GM18873 (cell line): Measurements from ENCODE around the gene IMP3.
"Not testable (repeated sequence)": the region's sequence is repeated elsewhere in the genome, so short reads cannot be mapped to it uniquely, and the experiment has no call there.

Source experiments
- ATAC-seq: cut with Tn5 transposase; IDR thresholded peaks from one replicate; pipeline ENCODE4 v1.9.1; 2021; ENCODE audit warnings: mild to moderate bottlenecking, moderate library complexity, moderate number of reproducible peaks; ENCODE audit not compliant: unreplicated experiment, low FRiP score

Gene IMP3, protein sequence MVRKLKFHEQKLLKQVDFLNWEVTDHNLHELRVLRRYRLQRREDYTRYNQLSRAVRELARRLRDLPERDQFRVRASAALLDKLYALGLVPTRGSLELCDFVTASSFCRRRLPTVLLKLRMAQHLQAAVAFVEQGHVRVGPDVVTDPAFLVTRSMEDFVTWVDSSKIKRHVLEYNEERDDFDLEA

GRCh38 chr15:75639709-75640482 is at the start of gene IMP3:
IMP3 (minus strand) TSS chr15:75640224; CDS start chr15:75640168, 56 bp downstream.
- ATAC-seq: peak; percentile 88

GRCh38 chr15:75689429-75689828 is 49.4 kb upstream of the IMP3 start:
- not testable (repeated sequence) for ATAC-seq

DNA sequence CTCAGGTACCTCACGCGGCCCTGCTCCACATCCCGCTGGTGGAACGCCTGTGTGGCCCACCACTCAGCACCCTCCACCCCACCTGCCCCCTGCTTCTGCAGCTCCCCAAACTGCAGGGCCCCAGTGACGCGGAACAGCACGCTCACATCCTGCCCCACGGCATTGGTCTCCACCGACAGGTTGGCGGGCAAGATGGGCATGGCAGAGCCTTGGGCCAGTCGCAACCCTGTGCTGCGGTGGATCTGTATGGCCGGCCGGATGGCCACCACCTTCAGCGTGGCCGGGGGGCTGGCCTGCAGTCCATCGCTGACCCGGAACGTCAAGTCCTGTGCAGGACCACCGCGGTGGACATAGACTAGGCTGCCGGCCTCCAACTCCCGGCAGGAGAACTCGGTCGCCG is 48.8 kb upstream of the IMP3 start:
- ATAC-seq: no peak

- ATAC-seq: no peak
Measured at GRCh38 chr15:75688278-75688557, 48.2 kb upstream of the IMP3 start.

- no peak for ATAC-seq
Measured at GRCh38 chr15:75687486-75688277, 47.7 kb upstream of the IMP3 start.

- not testable (repeated sequence) for ATAC-seq
Measured at GRCh38 chr15:75686212-75686642, 46.2 kb upstream of the IMP3 start.

- no peak for ATAC-seq
Measured at GRCh38 chr15:75685195-75685594, 45.2 kb upstream of the IMP3 start.

GRCh38 chr15:75684648-75685047 is 44.6 kb upstream of the IMP3 start:
- ATAC-seq: no peak

GRCh38 chr15:75683646-75684312 is 43.8 kb upstream of the IMP3 start:
- not testable (repeated sequence) for ATAC-seq

- no peak for ATAC-seq
Measured at GRCh38 chr15:75682181-75683135, 42.4 kb upstream of the IMP3 start.

DNA sequence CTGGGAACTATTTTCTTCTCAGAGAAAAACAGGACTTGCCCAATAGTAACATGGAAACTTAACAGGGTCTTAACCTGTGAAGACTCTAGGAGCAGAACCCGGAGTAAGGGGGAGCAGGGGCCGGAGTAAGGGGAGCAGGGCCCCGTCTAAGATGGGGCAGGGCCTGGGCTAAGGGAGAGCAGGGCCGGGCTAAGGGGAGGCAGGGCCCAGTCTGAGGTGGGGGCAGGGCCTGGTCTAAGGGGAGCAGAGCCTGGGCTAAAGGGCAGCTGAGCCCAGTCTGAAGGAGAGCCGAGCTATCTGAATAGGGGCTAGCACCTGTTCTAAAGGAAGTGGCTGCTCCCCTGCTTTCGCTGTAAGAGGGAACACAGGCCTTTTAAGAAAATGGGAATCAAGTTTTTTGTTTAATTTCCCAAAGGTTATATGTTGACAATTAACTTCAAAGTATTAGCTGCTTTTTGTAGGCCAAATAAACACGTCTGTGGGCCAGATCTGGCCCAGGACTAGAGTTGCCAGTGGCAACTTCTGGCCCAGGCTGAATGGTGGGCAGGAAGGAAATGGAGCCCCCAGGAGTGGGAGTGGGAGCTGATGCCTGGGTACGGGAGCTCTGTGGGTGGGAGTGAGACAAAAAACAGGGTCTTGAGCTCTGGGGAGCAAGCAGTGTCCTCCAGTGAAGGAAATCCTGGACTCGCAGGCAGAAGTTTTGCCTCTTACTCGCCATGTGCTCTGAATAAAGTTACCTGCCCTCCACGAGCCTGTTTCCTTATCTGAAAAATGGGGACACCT is 40.2 kb upstream of the IMP3 start:
- no peak for ATAC-seq

DNA sequence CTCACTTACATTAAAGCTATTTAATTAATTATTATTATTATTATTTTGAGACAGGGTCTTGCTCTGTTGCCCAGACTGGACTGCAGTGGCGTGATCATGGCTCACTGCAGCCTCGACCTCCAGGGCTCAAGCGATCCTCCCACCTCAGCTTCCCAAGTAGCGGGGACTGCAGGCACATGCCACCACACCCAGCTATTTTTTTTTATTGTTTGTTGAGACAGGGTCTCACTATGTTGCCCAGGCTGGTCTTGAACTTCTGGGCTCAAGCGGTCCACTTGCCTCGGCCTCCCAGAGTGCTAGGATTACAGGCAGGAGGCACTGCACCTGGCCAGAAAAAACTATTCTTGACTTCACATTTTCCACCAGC is 38.3 kb upstream of the IMP3 start:
- not testable (repeated sequence) for ATAC-seq

- no peak for ATAC-seq
Measured at GRCh38 chr15:75677465-75678323, 37.7 kb upstream of the IMP3 start.

- no peak for ATAC-seq
Measured at GRCh38 chr15:75676688-75677464, 36.9 kb upstream of the IMP3 start.

DNA sequence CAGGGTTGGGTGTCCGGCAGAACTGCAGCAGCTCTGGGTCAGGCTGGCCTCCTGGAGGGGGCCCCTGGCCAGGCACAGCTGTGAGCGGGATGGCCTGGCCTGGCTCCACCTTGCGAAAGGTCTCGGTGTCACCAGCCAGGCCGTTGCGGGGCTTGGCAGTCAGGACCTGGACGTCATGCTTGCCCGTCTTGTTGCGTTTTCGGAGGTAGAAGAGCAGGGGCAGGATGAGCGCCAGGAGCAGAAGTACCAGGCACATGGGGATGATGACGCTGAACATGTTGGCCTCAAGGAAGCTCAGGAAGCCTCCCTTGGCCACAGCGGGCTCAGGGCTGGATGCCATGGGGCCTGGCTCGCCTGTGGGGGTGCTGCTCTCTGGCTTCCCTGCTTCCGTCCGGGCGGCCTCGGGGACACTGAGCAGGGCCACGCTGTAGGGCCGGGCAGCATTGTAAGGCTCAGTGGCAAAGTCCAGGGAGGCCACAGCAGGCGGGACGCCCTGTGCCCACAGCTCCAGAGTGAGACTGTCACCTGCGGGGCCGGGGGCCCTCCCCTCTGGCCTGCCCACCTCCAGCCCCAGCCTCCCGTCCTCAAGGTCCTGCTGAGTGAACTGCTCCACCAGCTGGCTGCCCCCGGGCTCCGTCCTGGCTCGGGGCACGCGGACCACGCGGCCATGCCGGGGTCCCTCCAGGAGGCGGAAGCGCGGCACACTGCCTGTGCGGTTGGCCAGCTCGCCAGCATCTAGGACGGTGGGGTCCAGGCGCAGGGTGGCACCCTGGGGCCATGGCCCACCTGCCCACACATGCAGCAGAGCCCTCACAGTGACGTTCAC is 35.8 kb upstream of the IMP3 start:
- ATAC-seq: no peak

DNA sequence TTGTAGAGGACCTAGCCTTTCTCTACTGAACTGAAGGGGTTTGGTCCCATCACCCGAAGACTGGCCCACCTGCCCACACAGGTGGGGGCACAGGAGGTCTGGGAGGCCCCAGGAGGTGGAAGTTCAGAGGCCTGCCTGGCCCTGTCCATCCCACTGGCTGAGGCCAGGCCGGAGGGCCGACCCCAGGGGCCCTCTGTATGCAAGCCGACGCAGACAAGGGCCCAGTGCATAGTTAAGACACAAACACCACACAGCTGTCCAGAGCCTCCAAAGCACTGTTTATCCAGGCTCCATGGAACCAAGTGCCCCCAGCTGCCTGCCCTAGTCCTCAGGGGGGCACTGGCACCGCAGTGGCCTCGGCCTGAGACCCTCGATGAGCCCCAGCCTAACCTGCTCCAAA is 34.3 kb upstream of the IMP3 start:
- ATAC-seq: no peak
